Endothelial cell of umbilical vein (primary cell): ENCODE measurements around the gene HESX1. TPM values are rescaled to one million over a fixed set of nuclear protein-coding genes. Genes with fewer than 3 reads are reported as not detected.

ENCODE experiments used
- BruUV-seq: library from RNA; stranded (reverse); fragments of 400-500 nt; replicated peaks from 2 replicates; lab custom pipeline; 2021; lab: Mats Ljungman, UMichigan
- CTCF ChIA-PET: fragments of 300-600, 350-600 bp; sonication (Branson Sonifier 250); formaldehyde crosslinking; loops from one replicate; lab custom pipeline; 2021; ENCODE audit warnings: antibody characterized with exemption, inconsistent platforms; lab: Charles Lee
- POLR2A ChIA-PET: fragments of 300-600, 350-600 bp; sonication (Branson Sonifier 250); formaldehyde crosslinking; loops from one replicate; lab custom pipeline; 2021; ENCODE audit warnings: antibody characterized with exemption, inconsistent platforms; lab: Charles Lee
- DNase-seq: peaks from one replicate; pipeline ENCODE4 v3.0.0-alpha.2; 2011; ENCODE audit warnings: low read depth, low spot score
- FAIRE-seq: peaks from 2 replicates; lab custom pipeline; 2011; peaks lifted over from hg19 to GRCh38; lab: Jason Lieb, UNC
- H2AFZ ChIP-seq: 2 replicates; pipeline ENCODE4 v1.6.0; 2012; ENCODE audit warnings: low read depth, low read length, control low read depth, inconsistent platforms
- H3K27ac ChIP-seq: 2 replicates; pipeline ENCODE4 v1.5.1; 2011; ENCODE audit warnings: low read depth, mild to moderate bottlenecking, control low read depth, low read length, moderate library complexity; ENCODE audit not compliant: insufficient read depth
- H3K27me3 ChIP-seq, 2 experiments: 2 replicates each; pipeline versions ENCODE4 v1.6.0 to v1.6.1; 2011; ENCODE audit warnings: low read length in 2 of 2, mixed read lengths in 1 of 2; ENCODE audit not compliant: control insufficient read depth in 2 of 2, insufficient read depth in 2 of 2
- H3K36me3 ChIP-seq, 2 experiments: 2 replicates in 1 of 2; 3 replicates in 1 of 2; pipeline ENCODE4 v1.5.1; 2011; ENCODE audit warnings: low read length in 2 of 2, mild to moderate bottlenecking in 1 of 2, moderate library complexity in 1 of 2; ENCODE audit not compliant: control insufficient read depth in 2 of 2, insufficient read depth in 2 of 2; ENCODE audit errors: extremely low read depth in 1 of 2
- H3K4me1 ChIP-seq: 3 replicates; pipeline ENCODE4 v1.5.1; 2011; ENCODE audit warnings: mild to moderate bottlenecking, low read length; ENCODE audit not compliant: control insufficient read depth, insufficient read depth; ENCODE audit errors: extremely low read depth
- H3K4me2 ChIP-seq: 2 replicates; pipeline ENCODE4 v1.6.1; 2011; ENCODE audit warnings: low read length, control low read depth, mixed read lengths; ENCODE audit not compliant: insufficient read depth
- H3K4me3 ChIP-seq, 3 experiments: fragments of 200-600 bp in 1 of 3; sonication (generic), shearing (Covaris generic) in 1 of 3; replicated peaks in 1 of 3; 2 replicates each; pipeline ENCODE4 v1.5.1; 2011 to 2016; ENCODE audit warnings: control low read depth in 3 of 3, low read length in 3 of 3, mild to moderate bottlenecking in 2 of 3, inconsistent platforms in 1 of 3, low read depth in 1 of 3, moderate library complexity in 1 of 3; ENCODE audit not compliant: insufficient read depth in 1 of 3
- H3K79me2 ChIP-seq: 2 replicates; pipeline ENCODE4 v1.6.0; 2012; ENCODE audit warnings: low read length, inconsistent platforms; ENCODE audit not compliant: control insufficient read depth, insufficient read depth
- H3K9ac ChIP-seq: replicated peaks from 2 replicates; pipeline ENCODE3; 2011; ENCODE audit warnings: low read length, control low read depth; ENCODE audit not compliant: insufficient read depth; ENCODE audit errors: extremely low read depth
- H3K9me1 ChIP-seq: replicated peaks from 3 replicates; pipeline ENCODE4 v1.6.0; 2011; ENCODE audit warnings: mild to moderate bottlenecking, low read length; ENCODE audit not compliant: control insufficient read depth, insufficient read depth; ENCODE audit errors: extremely low read depth
- H3K9me3 ChIP-seq: replicated peaks from 2 replicates; pipeline ENCODE4 v1.5.1; 2012; ENCODE audit warnings: low read length, inconsistent platforms; ENCODE audit not compliant: control insufficient read depth, insufficient read depth
- H4K20me1 ChIP-seq: replicated peaks from 2 replicates; pipeline ENCODE3; 2011; ENCODE audit warnings: mild to moderate bottlenecking, low read length; ENCODE audit not compliant: control insufficient read depth, insufficient read depth; ENCODE audit errors: extremely low read depth
- CTCF ChIP-seq, 2 donors: IDR thresholded peaks; 1 replicate in 1 of 2; 2 replicates in 1 of 2; pipeline ENCODE4 v1.5.1; 2011; ENCODE audit warnings: low read length in 2 of 2, mild to moderate bottlenecking in 2 of 2, moderate library complexity in 2 of 2, control low read depth in 1 of 2, inconsistent platforms in 1 of 2, low read depth in 1 of 2; ENCODE audit not compliant: insufficient read depth in 1 of 2; ENCODE audit errors: extremely low read depth in 1 of 2
- EZH2 ChIP-seq: IDR thresholded peaks from 2 replicates; pipeline ENCODE4 v1.6.1; 2012; ENCODE audit warnings: borderline replicate concordance, low read depth, mild to moderate bottlenecking, moderate library complexity, low read length, inconsistent platforms; ENCODE audit not compliant: severe bottlenecking
- FOS ChIP-seq: IDR thresholded peaks from 2 replicates; pipeline ENCODE4 v1.6.1; 2011; ENCODE audit warnings: mild to moderate bottlenecking, low read length, moderate library complexity, borderline replicate concordance; ENCODE audit not compliant: insufficient read depth
- GATA2 ChIP-seq: IDR thresholded peaks from 2 replicates; pipeline ENCODE4 v1.7.0; 2011; ENCODE audit warnings: low read depth, mild to moderate bottlenecking, moderate library complexity, mixed read lengths, low read length; ENCODE audit not compliant: insufficient read length, insufficient read depth
- JUN ChIP-seq: IDR thresholded peaks from 2 replicates; pipeline ENCODE4 v1.6.1; 2011; ENCODE audit warnings: borderline replicate concordance, low read depth; ENCODE audit not compliant: insufficient read length, insufficient read depth
- MAX ChIP-seq: IDR thresholded peaks from 2 replicates; pipeline ENCODE4 v1.6.1; 2011; ENCODE audit not compliant: insufficient read depth, insufficient read length
- MYC ChIP-seq: IDR thresholded peaks from one replicate; pipeline ENCODE4 v1.6.1; 2011; ENCODE audit warnings: mild to moderate bottlenecking, low read depth, low read length
- POLR2A ChIP-seq: IDR thresholded peaks from 2 replicates; pipeline ENCODE4 v1.6.1; 2012; ENCODE audit warnings: low read depth, mild to moderate bottlenecking, control low read depth, low read length
- POLR2AphosphoS5 ChIP-seq: IDR thresholded peaks from 2 replicates; pipeline ENCODE4 v1.6.1; 2012; ENCODE audit warnings: low read depth, mild to moderate bottlenecking, control low read depth, low read length, moderate library complexity; ENCODE audit not compliant: insufficient read depth
- dilution Hi-C: fragments of 300-500 bp; cut with MboI; formaldehyde crosslinking; loops from one replicate; pipeline ENCODE4 v1.15.0; 2019; ENCODE audit warnings: low sequenced_read_pairs; ENCODE audit not compliant: extremely low pct_ligation_motif_present
- intact Hi-C: fragments of 100-400 bp; cut with micrococcal nuclease; formaldehyde crosslinking; loops from one replicate; pipeline ENCODE4 v1.10.0; 2022
- polyA plus RNA-seq, 4 experiments: library from polyadenylated mRNA; depleted of rRNA in 3 of 4; stranded (reverse) in 3 of 4; unstranded in 1 of 4; fragments of >200 nt; gene quantifications; 2 replicates each; pipeline versions ENCODE4 v1.2.1 to v1.2.3, GENCODE V29; 2011 to 2012; ENCODE audit warnings: missing spikeins in 1 of 4
- total RNA-seq: library from RNA; stranded (reverse); gene quantifications from 2 replicates; pipeline ENCODE4 v1.2.3, GENCODE V29; 2021

The HESX1 gene
- total and polyA plus RNA-seq, 2 donors (not counting 3 experiments of a cell fraction or from before 2014, with no cell fraction given): 0.21 to 0.58 TPM

GRCh38 chr3:57244946-57245345 is 45.2 kb upstream of the HESX1 start:
- DNase-seq (no peak), FAIRE-seq (no peak)
- no peak overlapping the region for H3K4me2 ChIP-seq
- dilution Hi-C loops: no loop called here
- no peaks in the 10 kb centered on the region for H4K20me1 ChIP-seq
- no peaks in the 10 kb centered on the region for H3K9me1 ChIP-seq
- CTCF ChIA-PET: interaction anchor here (1.0 to 2.0 kb wide), 2 partner anchors 10 to 65 kb away, joined by 3 to 5 read pairs; no protein-coding TSS in a partner anchor
- TF ChIP-seq MAX: no peak
- TF ChIP-seq JUN: no peak
- no peak for TF ChIP-seq CTCF (IDR thresholded peaks at IDR 0.05; ENCODE audit: extremely low read depth in 1 of 2, insufficient read depth in 1 of 2, low read depth in 1 of 2, low read length in 2 of 2)
- TF ChIP-seq GATA2: no peak
- no peak for TF ChIP-seq FOS
- TF ChIP-seq POLR2AphosphoS5: no peak
- TF ChIP-seq POLR2A: no peak
- no peak for TF ChIP-seq MYC
- no peak for TF ChIP-seq EZH2
- no peaks in the 10 kb centered on the region for H3K4me1 ChIP-seq
- H3K4me3 ChIP-seq: no peak overlapping the region
- no TSS peak for BruUV-seq
- no peak overlapping the region for H3K27ac ChIP-seq
- peaks cover 7 to 11% of the 10 kb centered on the region in 2 experiments for H3K36me3 ChIP-seq
- intact Hi-C loops: no loop called here
- H3K9me3 ChIP-seq: no peaks in the 10 kb centered on the region
- no peak overlapping the region for H3K9ac ChIP-seq
- POLR2A ChIA-PET: no interaction called here
- H3K27me3 ChIP-seq: no peaks in the 10 kb centered on the region
- no peaks in the 10 kb centered on the region for H3K79me2 ChIP-seq
- no peak overlapping the region for H2AFZ ChIP-seq
